ENCODE results near the gene B4GALT3.

The B4GALT3 gene

GRCh38 chr1:161132410-161133219 lies 44.7 kb downstream of the B4GALT3 start, which contains the start of gene DEDD:
Gene DEDD, minus strand, starts transcription at chr1:161132667. Its CDS starts 8,205 bp downstream, at chr1:161124462.
- H3K4me3 ChIP-seq (ENCODE audit: low read depth, low read length): peak within 1 kb of the TSS; percentile 95
- CTCF ChIA-PET: interaction anchor here (0.8 to 12.2 kb wide), 9 partner anchors 8 to 145 kb away, joined by 3 to 147 read pairs (median 3); partner anchors contain the start of genes USF1 and USP21
- TF ChIP-seq, protein P1, sequence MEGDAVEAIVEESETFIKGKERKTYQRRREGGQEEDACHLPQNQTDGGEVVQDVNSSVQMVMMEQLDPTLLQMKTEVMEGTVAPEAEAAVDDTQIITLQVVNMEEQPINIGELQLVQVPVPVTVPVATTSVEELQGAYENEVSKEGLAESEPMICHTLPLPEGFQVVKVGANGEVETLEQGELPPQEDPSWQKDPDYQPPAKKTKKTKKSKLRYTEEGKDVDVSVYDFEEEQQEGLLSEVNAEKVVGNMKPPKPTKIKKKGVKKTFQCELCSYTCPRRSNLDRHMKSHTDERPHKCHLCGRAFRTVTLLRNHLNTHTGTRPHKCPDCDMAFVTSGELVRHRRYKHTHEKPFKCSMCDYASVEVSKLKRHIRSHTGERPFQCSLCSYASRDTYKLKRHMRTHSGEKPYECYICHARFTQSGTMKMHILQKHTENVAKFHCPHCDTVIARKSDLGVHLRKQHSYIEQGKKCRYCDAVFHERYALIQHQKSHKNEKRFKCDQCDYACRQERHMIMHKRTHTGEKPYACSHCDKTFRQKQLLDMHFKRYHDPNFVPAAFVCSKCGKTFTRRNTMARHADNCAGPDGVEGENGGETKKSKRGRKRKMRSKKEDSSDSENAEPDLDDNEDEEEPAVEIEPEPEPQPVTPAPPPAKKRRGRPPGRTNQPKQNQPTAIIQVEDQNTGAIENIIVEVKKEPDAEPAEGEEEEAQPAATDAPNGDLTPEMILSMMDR (IDR thresholded peaks at IDR 0.05; ENCODE audit: insufficient read depth, low read length, missing control alignments): no peak
- POLR2A ChIA-PET: interaction anchor here (0.7 to 1.6 kb wide), 10 partner anchors 9 to 87 kb away, joined by 3 to 10 read pairs (median 4); partner anchors contain the start of genes NDUFS2, NIT1, PFDN2 and PPOX
- peak; percentile 82 for DNase-seq (ENCODE audit: low read depth, low spot score)

DNA sequence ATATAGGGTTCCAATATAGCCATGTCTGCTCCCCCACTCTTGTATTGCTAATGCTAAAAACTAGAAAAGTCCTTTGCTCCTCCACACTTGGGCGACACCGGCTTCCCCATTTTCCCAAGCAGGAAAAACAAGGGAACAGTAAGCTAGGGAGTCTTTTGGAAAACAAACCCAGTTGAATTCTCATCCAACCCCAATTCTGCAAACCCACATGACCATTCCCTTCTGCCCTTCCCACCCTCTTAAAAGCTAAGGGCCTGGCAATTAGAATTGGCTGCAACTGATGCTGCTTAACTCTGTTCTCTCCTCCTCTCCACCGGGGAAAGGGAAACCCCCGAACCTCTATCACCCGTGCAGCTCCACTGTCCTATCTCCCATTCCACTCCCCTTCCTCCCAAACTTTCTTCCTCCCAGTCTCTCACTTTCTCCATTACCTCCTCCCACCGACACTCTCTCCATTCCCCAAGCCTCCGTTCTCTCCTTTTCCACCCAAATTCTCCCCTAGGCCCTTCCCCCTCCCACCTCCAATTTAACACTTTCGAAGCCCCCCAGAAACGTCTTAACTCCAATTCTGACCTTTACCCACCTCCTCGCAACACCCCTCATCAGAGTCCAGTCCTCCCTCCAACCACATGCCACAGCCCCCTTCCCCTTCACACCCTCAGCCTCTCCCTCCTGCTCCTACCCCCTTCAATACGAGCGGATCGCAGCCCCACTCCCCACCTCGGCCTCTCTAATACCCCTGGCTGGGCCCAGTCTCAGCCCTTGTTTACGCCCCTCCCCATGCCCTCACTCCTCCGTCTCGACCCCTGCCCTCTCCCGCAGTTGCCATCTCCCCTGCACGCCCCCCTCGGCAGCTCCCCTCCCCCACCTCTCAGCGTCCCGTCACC lies 45.5 kb downstream of the B4GALT3 start:
- TF ChIP-seq, protein P1 (IDR thresholded peaks at IDR 0.05; ENCODE audit: insufficient read depth, low read length, missing control alignments): no peak
- ChIA-PET POLR2A (interaction anchor here (0.7 to 1.3 kb wide), 7 partner anchors 10 to 87 kb away, joined by 3 to 10 read pairs (median 3); partner anchors contain the start of genes NDUFS2 and USF1), CTCF (interaction anchor here (0.9 to 12.2 kb wide), 8 partner anchors 14 to 137 kb away, joined by 3 to 147 read pairs (median 4); partner anchors contain the start of genes KLHDC9, NIT1, PFDN2 and USP21)
- peak overlapping the region; percentile 95 for H3K4me3 ChIP-seq (ENCODE audit: low read depth, low read length)
- DNase-seq (ENCODE audit: low read depth, low spot score): no peak

GRCh38 chr1:161130266-161130665 lies 47.0 kb downstream of the B4GALT3 start:
- DNase-seq (ENCODE audit: low read depth, low spot score): no peak
- POLR2A ChIA-PET: interaction anchor here (0.6 kb wide), 1 partner anchor 8 kb away, joined by 3 read pairs; no protein-coding TSS in a partner anchor
- CTCF ChIA-PET: interaction anchor here (2.1 kb wide), 1 partner anchor 32 kb away, joined by 6 read pairs; the partner anchor contains the start of gene KLHDC9
- H3K4me3 ChIP-seq (ENCODE audit: low read depth, low read length): peak overlapping the region; percentile 6; the same call in 1 of the 2 replicates
- TF ChIP-seq, protein P1 (IDR thresholded peaks at IDR 0.05; ENCODE audit: insufficient read depth, low read length, missing control alignments): no peak

- no peak overlapping the region for H3K4me3 ChIP-seq (ENCODE audit: low read depth, low read length)
- TF ChIP-seq, protein P1 (IDR thresholded peaks at IDR 0.05; ENCODE audit: insufficient read depth, low read length, missing control alignments): no peak
- no peak for DNase-seq (ENCODE audit: low read depth, low spot score)
- POLR2A ChIA-PET: no interaction called here
- CTCF ChIA-PET: interaction anchor here (1.2 to 1.8 kb wide), 2 partner anchors 11 to 30 kb away, joined by 4 to 8 read pairs; partner anchors contain the start of genes KLHDC9, NIT1 and PFDN2
These were observed 48.5 kb downstream of the B4GALT3 start for GRCh38 chr1:161128591-161129420.

DNA sequence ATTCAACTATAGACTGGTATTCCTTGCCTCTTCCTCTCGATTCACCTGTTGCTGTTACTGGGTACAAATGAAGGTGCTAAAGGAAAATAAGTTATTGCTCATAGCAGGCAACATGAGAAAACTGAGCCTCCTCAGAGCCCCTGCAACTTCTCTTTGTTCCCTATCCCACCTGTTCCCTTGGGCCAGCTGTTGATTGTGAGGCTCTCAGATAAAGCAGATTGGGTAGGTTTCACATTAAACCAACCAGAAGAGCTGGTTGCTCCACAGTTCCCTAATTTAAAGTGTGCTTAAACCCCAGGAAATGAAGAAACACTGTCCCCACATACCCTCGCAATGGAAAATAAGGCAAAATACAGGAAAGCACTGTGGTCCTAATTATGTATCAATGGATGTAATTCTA lies 49.7 kb downstream of the B4GALT3 start:
- ChIA-PET CTCF (interaction anchor here (0.6 to 1.8 kb wide), 6 partner anchors 10 to 38 kb away, joined by 3 to 8 read pairs (median 4); partner anchors contain the start of genes NIT1 and PFDN2), POLR2A (no interaction called here)
- no peak for DNase-seq (ENCODE audit: low read depth, low spot score)
- no peak overlapping the region for H3K4me3 ChIP-seq (ENCODE audit: low read depth, low read length)
- TF ChIP-seq, protein P1 (IDR thresholded peaks at IDR 0.05; ENCODE audit: insufficient read depth, low read length, missing control alignments): no peak
